IMR-90 (cell line): Measurements from ENCODE around the gene OSBP. TPM values are rescaled to one million over a fixed set of nuclear protein-coding genes. Genes with fewer than 3 reads are reported as not detected.

Experiments
- ATAC-seq: fragments of 200-7000 bp; cut with Tn5 transposase; 2 replicates; pipeline ENCODE4 v1.9.1; 2020; ENCODE audit warnings: low read depth, mild to moderate bottlenecking, moderate library complexity
- BruUV-seq: library from RNA; stranded (reverse); fragments of 400-500 nt; replicated peaks from 2 replicates; lab custom pipeline; 2021; lab: Mats Ljungman, UMichigan
- CTCF ChIA-PET: fragments of 300-600 bp; formaldehyde crosslinking; extraction: SDS; loops from one replicate; lab custom pipeline; 2021; ENCODE audit warnings: antibody characterized with exemption; lab: Yijun Ruan, JAX
- POLR2A ChIA-PET: fragments of 300-600 bp; sonication (Branson Sonifier 250); formaldehyde crosslinking; loops from one replicate; lab custom pipeline; 2022; ENCODE audit warnings: antibody characterized with exemption; ENCODE audit not compliant: unreplicated experiment; lab: Charles Lee
- DNase-seq: peaks from one replicate; pipeline ENCODE4 v3.0.0; 2013
- H2AFZ ChIP-seq: replicated peaks from 2 replicates; pipeline ENCODE3; 2013; ENCODE audit warnings: low read length, mild to moderate bottlenecking; ENCODE audit not compliant: poor library complexity
- H2AK5ac ChIP-seq: 2 replicates; pipeline ENCODE4 v1.6.1; 2013; ENCODE audit warnings: low read depth, low read length, inconsistent platforms
- H2AK9ac ChIP-seq: replicated peaks from 2 replicates; pipeline ENCODE3; 2013; ENCODE audit warnings: mild to moderate bottlenecking, low read depth, low read length, moderate library complexity; ENCODE audit not compliant: poor library complexity
- H2BK120ac ChIP-seq: 2 replicates; pipeline ENCODE4 v1.6.1; 2013; ENCODE audit warnings: low read depth, low read length, inconsistent platforms
- H2BK15ac ChIP-seq: 3 replicates; pipeline ENCODE4 v1.6.1; 2013; ENCODE audit warnings: low read depth, low read length, inconsistent platforms
- H2BK20ac ChIP-seq: 2 replicates; pipeline ENCODE4 v1.6.1; 2013; ENCODE audit warnings: low read depth, mild to moderate bottlenecking, inconsistent platforms, low read length, moderate library complexity
- H2BK5ac ChIP-seq: 2 replicates; pipeline ENCODE4 v1.6.1; 2013; ENCODE audit warnings: mild to moderate bottlenecking, low read depth, low read length, inconsistent platforms; ENCODE audit not compliant: poor library complexity, severe bottlenecking
- H3K14ac ChIP-seq: replicated peaks from 2 replicates; pipeline ENCODE4 v1.6.1; 2013; ENCODE audit warnings: low read depth, low read length, inconsistent platforms
- H3K18ac ChIP-seq: 2 replicates; pipeline ENCODE4 v1.6.1; 2013; ENCODE audit warnings: low read depth, low read length, control low read depth
- H3K23ac ChIP-seq: 2 replicates; pipeline ENCODE4 v1.6.1; 2013; ENCODE audit warnings: low read depth, low read length, inconsistent platforms
- H3K27ac ChIP-seq: 2 replicates; pipeline ENCODE4 v1.5.1; 2013; ENCODE audit warnings: mild to moderate bottlenecking, control low read depth, low read length; ENCODE audit not compliant: insufficient read depth
- H3K27me3 ChIP-seq: 2 replicates; pipeline ENCODE4 v1.6.1; 2013; ENCODE audit warnings: low read length; ENCODE audit not compliant: control insufficient read depth, insufficient read depth
- H3K36me3 ChIP-seq: 2 replicates; pipeline ENCODE4 v1.6.1; 2013; ENCODE audit warnings: low read length, mixed read lengths; ENCODE audit not compliant: control insufficient read depth, insufficient read depth
- H3K4ac ChIP-seq: 2 replicates; pipeline ENCODE4 v1.6.1; 2013; ENCODE audit warnings: low read depth, low read length, inconsistent platforms
- H3K4me1 ChIP-seq: 2 replicates; pipeline ENCODE4 v1.6.1; 2013; ENCODE audit warnings: low read length, mixed read lengths; ENCODE audit not compliant: control insufficient read depth, insufficient read depth
- H3K4me2 ChIP-seq: 2 replicates; pipeline ENCODE4 v1.6.1; 2013; ENCODE audit warnings: low read depth, mild to moderate bottlenecking, control low read depth, low read length, moderate library complexity
- H3K4me3 ChIP-seq: 2 replicates; pipeline ENCODE4 v1.5.1; 2013; ENCODE audit warnings: low read depth, mild to moderate bottlenecking, control low read depth, low read length, moderate library complexity; ENCODE audit not compliant: insufficient read depth
- H3K56ac ChIP-seq: 2 replicates; pipeline ENCODE4 v1.6.1; 2013; ENCODE audit warnings: low read length, inconsistent platforms; ENCODE audit not compliant: insufficient read depth; ENCODE audit errors: extremely low read depth
- H3K79me1 ChIP-seq, 2 experiments: 2 replicates each; pipeline ENCODE4 v1.6.1; 2013; ENCODE audit warnings: low read length in 2 of 2, inconsistent platforms in 1 of 2, low read depth in 1 of 2
- H3K9ac ChIP-seq: 2 replicates; pipeline ENCODE4 v1.6.1; 2013; ENCODE audit warnings: low read depth, low read length, control low read depth
- H3K9me1 ChIP-seq: 2 replicates; pipeline ENCODE4 v1.6.1; 2013; ENCODE audit warnings: low read length, inconsistent platforms; ENCODE audit not compliant: insufficient read depth
- H3K9me3 ChIP-seq: 2 replicates; pipeline ENCODE4 v1.6.1; 2013; ENCODE audit warnings: low read length; ENCODE audit not compliant: control insufficient read depth, insufficient read depth
- H4K20me1 ChIP-seq: 2 replicates; pipeline ENCODE4 v1.6.1; 2013; ENCODE audit warnings: low read length, inconsistent platforms; ENCODE audit not compliant: insufficient read depth
- H4K5ac ChIP-seq: 2 replicates; pipeline ENCODE4 v1.6.1; 2013; ENCODE audit warnings: mild to moderate bottlenecking, low read depth, low read length, control low read depth
- H4K8ac ChIP-seq, 2 experiments: 2 replicates each; pipeline ENCODE4 v1.6.1; 2013; ENCODE audit warnings: low read depth in 2 of 2, low read length in 2 of 2, control low read depth in 1 of 2, inconsistent platforms in 1 of 2
- H4K91ac ChIP-seq: 2 replicates; pipeline ENCODE4 v1.6.1; 2013; ENCODE audit warnings: low read depth, low read length, inconsistent platforms; ENCODE audit not compliant: insufficient read depth
- CEBPB ChIP-seq: IDR thresholded peaks from 2 replicates; pipeline ENCODE4 v1.6.1; 2012; ENCODE audit warnings: low read depth, low read length, improper control_type of control experiment
- CHD1 ChIP-seq: IDR thresholded peaks from 2 replicates; pipeline ENCODE4 v1.6.1; 2012; ENCODE audit warnings: low read depth, low read length, improper control_type of control experiment
- ELK1 ChIP-seq: fragments of 150-350 bp; IDR thresholded peaks from 2 replicates; pipeline ENCODE4 v1.6.1; 2016; ENCODE audit warnings: low read depth, mild to moderate bottlenecking, low read length, moderate library complexity, borderline replicate concordance
- FOS ChIP-seq: fragments of 150-350 bp; IDR thresholded peaks from 2 replicates; pipeline ENCODE4 v1.6.1; 2016; ENCODE audit warnings: low read depth, low read length
- MAFK ChIP-seq: IDR thresholded peaks from 2 replicates; pipeline ENCODE4 v1.6.1; 2012; ENCODE audit warnings: low read depth, low read length, improper control_type of control experiment
- MAZ ChIP-seq: IDR thresholded peaks from 2 replicates; pipeline ENCODE4 v1.6.1; 2012; ENCODE audit warnings: low read depth, mild to moderate bottlenecking, low read length, improper control_type of control experiment, moderate library complexity, borderline replicate concordance
- POLR2A ChIP-seq: IDR thresholded peaks from 2 replicates; pipeline ENCODE4 v1.6.1; 2012; ENCODE audit warnings: mild to moderate bottlenecking, low read depth, low read length
- SMC3 ChIP-seq: fragments of 150-350 bp; IDR thresholded peaks from 2 replicates; pipeline ENCODE4 v1.6.1; 2016; ENCODE audit warnings: low read depth, mild to moderate bottlenecking, antibody characterized with exemption, low read length, moderate library complexity
- USF2 ChIP-seq: fragments of 150-350 bp; IDR thresholded peaks from 2 replicates; pipeline ENCODE4 v1.6.1; 2017; ENCODE audit warnings: mild to moderate bottlenecking, antibody characterized with exemption, low read length, low read depth
- WGBS, 2 experiments: methylation state at CpG; one replicate each; pipeline versions ENCODE4 v1.1.5 to v1.1.7; 2013; ENCODE audit warnings: missing lambda C conversion rate in 2 of 2; ENCODE audit not compliant: insufficient read length in 1 of 2; ENCODE audit errors: extremely low coverage in 2 of 2; 5-methylcytosine and 5-hydroxymethylcytosine counted together
- dilution Hi-C: fragments of 300-500 bp; cut with HindIII; formaldehyde crosslinking; loops from one replicate; pipeline ENCODE4 v1.14.3; 2018; ENCODE audit warnings: low sequenced_read_pairs; ENCODE audit not compliant: unreplicated experiment
- in situ Hi-C: fragments of 300-500 bp; cut with MboI; formaldehyde crosslinking; loops from 3 replicates; pipeline ENCODE4 v1.14.3; 2019; ENCODE audit warnings: low sequenced_read_pairs, inconsistent platforms, mixed read lengths
- intact Hi-C: fragments of 100-400 bp; cut with micrococcal nuclease; formaldehyde crosslinking; loops from 2 replicates; pipeline ENCODE4 v1.10.0; 2022
- polyA plus RNA-seq, 3 experiments: library from polyadenylated mRNA; depleted of rRNA; stranded (reverse); fragments of >200 nt; gene quantifications; 2 replicates each; pipeline ENCODE4 v1.2.3, GENCODE V29; 2012; ENCODE audit warnings: low replicate concordance in 1 of 3
- total RNA-seq: library from RNA; depleted of rRNA; stranded (reverse); fragments of >200 nt; gene quantifications from 2 replicates; pipeline ENCODE4 v1.2.3, GENCODE V29; 2012
- TF ChIP-seq, protein P1 (sequence below): conservative IDR thresholded peaks from 2 replicates; pipeline ENCODE4 v1.5.1; 2012; ENCODE audit warnings: mild to moderate bottlenecking, low read depth, low read length, improper control_type of control experiment

Gene OSBP
- total and polyA plus RNA-seq, 2 of the 4 experiments (the other 2 are of a cell fraction): 22.1 to 27.4 TPM

DNA sequence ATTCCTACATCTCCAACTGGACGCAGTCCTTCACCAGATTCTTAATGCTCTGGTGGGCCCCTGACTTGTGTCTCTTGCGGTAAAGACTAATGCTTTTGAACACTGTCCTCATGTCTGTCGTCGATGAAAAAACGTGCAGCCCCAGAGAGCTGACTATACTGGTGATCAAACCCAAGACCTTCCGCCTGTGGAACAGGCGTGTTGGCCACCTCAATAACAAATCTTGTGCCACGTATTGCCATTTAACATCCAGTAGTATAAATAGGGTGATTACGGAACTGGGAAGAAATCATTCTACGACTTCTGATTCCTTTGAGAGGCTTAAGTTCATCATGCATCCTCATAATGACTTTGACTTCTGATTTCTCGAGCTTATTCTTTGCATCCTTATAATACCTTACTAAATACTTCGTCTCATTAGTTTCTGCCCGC is 58.6 kb downstream of the OSBP start (continued):
- TF ChIP-seq CEBPB: no peak

DNA sequence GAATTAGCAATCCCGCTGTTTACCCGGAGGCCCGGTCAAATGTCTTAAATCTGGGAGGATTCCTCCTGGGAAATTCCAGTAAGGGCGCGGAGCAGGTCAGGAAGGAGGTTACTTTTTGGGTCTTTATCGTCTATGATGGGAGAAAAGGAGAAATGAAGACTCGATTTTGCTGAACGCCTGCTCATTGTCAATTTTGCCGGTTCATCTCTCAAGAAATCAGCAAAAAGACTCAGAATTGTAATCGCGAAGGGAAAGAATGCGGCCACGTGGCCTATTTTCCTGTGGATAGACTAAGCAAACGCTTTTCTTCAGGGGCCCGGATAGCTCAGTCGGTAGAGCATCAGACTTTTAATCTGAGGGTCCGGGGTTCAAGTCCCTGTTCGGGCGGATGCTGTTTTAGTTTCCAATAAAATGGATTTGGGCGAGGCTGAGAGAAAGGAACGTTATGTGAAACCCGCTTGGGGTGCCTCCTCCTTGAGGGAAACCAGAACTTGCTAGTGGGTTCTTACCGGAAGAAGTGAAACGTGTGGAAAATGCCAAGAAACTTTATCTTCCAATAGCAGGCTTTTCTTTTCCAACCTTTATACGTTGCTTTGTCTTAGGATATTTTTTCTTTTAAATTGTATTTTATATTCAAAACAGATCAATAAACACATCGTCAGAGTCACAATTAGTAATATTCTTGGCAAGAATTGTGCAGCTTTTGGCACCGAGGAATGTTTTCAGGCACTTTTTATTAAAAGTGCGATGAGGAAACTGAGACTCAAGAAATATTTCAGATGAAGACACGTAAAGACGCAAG is 59.3 kb downstream of the OSBP start:
- H3K9me3 ChIP-seq: no peaks in the 10 kb centered on the region
- peak overlapping the region in 1 of 2 experiments; percentile 67; a peak in 2 of 4 replicates for H4K8ac ChIP-seq
- H4K5ac ChIP-seq: peak overlapping the region; percentile 19; the same call in 1 of the 2 replicates
- H2AK5ac ChIP-seq: no peak overlapping the region
- WGBS, 2 experiments: 5% methylated on average over 19 of the region's 30 CpGs; no CpG with 5 or more reads in 1 of the 2 experiments
- H3K56ac ChIP-seq: peak overlapping the region; percentile 62; the same call in 1 of the 2 replicates
- peak overlapping the region; percentile 36; the same call in 1 of the 2 replicates for H2BK20ac ChIP-seq
- intact Hi-C loops (loop anchor here (2.0 to 10.0 kb wide), 2 partner anchors 60 to 982 kb away; partner anchors contain the start of genes LPXN and ZFP91), in situ Hi-C loops (loop anchor here (10.0 to 25.0 kb wide), 2 partner anchors 248 to 969 kb away; partner anchors contain the start of genes LPXN and ZFP91), dilution Hi-C loops (no loop called here)
- peak overlapping the region; percentile 16; the same call in 1 of the 3 replicates for H2BK15ac ChIP-seq
- BruUV-seq: no TSS peak
- H3K36me3 ChIP-seq: no peaks in the 10 kb centered on the region
- no peaks in the 10 kb centered on the region for H3K9me1 ChIP-seq
- H3K4ac ChIP-seq: peak overlapping the region; percentile 51; the same call in 1 of the 2 replicates
- peak; percentile 93 for DNase-seq
- H3K9ac ChIP-seq: peak overlapping the region; percentile 57
- no peak overlapping the region for H2AK9ac ChIP-seq
- POLR2A ChIA-PET: no interaction called here
- peak overlapping the region; percentile 39 for H2BK5ac ChIP-seq
- peak overlapping the region; percentile 90 for H2AFZ ChIP-seq
- peak overlapping the region; percentile 51 for H4K91ac ChIP-seq
- peak overlapping the region; percentile 31; the same call in 1 of the 2 replicates for H3K27ac ChIP-seq
- peak overlapping the region; percentile 28; the same call in 1 of the 2 replicates for H3K18ac ChIP-seq
- no peaks in the 10 kb centered on the region for H3K79me1 ChIP-seq
- H4K20me1 ChIP-seq: no peaks in the 10 kb centered on the region; the same call in none of the 2 replicates
- H3K14ac ChIP-seq: peak overlapping the region; percentile 77
- peak overlapping the region; percentile 82 for H2BK120ac ChIP-seq
- H3K23ac ChIP-seq: peak overlapping the region; percentile 82
- peak overlapping the region; percentile 45 for H3K4me3 ChIP-seq
- peak overlapping the region; percentile 63 for H3K4me2 ChIP-seq
- peak; percentile 60 for ATAC-seq
- H3K4me1 ChIP-seq: peaks cover 3% of the 10 kb centered on the region; the same call in 1 of the 2 replicates
- H3K27me3 ChIP-seq: no peaks in the 10 kb centered on the region
- CTCF ChIA-PET: no interaction called here
- TF ChIP-seq MAZ: peak; percentile 37; the same call in 1 of the 2 replicates
- no peak for TF ChIP-seq MAFK
- TF ChIP-seq FOS: peak; percentile 82; the same call in 1 of the 2 replicates
- TF ChIP-seq SMC3: no peak
- 0 out of 2 replicates have a peak, but pooled peaks have one; percentile 55 for TF ChIP-seq CHD1
- TF ChIP-seq ELK1: no peak
- peak; percentile 91 for TF ChIP-seq USF2
- TF ChIP-seq, protein P1, sequence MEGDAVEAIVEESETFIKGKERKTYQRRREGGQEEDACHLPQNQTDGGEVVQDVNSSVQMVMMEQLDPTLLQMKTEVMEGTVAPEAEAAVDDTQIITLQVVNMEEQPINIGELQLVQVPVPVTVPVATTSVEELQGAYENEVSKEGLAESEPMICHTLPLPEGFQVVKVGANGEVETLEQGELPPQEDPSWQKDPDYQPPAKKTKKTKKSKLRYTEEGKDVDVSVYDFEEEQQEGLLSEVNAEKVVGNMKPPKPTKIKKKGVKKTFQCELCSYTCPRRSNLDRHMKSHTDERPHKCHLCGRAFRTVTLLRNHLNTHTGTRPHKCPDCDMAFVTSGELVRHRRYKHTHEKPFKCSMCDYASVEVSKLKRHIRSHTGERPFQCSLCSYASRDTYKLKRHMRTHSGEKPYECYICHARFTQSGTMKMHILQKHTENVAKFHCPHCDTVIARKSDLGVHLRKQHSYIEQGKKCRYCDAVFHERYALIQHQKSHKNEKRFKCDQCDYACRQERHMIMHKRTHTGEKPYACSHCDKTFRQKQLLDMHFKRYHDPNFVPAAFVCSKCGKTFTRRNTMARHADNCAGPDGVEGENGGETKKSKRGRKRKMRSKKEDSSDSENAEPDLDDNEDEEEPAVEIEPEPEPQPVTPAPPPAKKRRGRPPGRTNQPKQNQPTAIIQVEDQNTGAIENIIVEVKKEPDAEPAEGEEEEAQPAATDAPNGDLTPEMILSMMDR: no peak
- no peak for TF ChIP-seq POLR2A
